Measurements from ENCODE around the gene ZNF667.
A peak's percentile ranks its signal among the peaks of the same experiment; 100 is the strongest.

Gene ZNF667

DNA sequence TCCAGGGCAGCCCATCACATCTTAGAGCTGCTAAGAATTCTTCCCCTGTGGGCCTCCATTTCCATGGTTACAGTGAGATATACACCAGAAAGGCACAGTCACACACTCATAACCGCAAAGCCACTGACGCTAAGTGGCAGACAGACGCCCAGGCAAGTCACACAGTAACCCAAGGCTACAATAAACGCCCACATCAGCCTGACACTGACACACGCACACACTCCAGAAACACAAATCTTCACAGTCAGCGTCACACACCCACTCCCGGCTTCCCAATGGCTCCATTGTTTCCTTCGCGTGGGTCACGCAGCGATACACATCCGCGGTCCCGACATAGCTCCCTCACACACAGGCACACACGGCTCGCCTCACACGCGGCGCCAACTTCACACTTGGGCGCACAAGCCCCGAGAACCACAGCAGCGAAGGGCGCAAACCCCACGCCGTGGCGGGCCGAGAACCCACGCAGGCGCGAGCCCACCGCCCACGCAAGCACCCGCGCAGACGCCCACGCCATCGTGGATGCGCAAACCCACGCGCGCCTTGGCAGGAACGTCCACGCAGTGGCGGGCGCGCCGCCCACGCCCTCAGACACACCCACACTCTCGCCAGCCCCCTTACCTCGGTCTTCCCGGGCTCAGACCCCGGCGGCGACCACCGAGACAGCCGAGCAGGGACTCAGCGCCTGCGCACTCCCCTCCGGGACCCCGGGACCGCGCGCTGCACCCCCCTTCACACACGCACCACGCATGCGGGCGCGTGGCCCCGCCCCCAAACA is at the start of gene ZNF667:
ZNF667 (minus strand) TSS at position 695 of the 778 bp plus-strand sequence. CDS start 14,975 bp downstream, outside the sequence.
- DNase-seq: peak; percentile 41

DNA sequence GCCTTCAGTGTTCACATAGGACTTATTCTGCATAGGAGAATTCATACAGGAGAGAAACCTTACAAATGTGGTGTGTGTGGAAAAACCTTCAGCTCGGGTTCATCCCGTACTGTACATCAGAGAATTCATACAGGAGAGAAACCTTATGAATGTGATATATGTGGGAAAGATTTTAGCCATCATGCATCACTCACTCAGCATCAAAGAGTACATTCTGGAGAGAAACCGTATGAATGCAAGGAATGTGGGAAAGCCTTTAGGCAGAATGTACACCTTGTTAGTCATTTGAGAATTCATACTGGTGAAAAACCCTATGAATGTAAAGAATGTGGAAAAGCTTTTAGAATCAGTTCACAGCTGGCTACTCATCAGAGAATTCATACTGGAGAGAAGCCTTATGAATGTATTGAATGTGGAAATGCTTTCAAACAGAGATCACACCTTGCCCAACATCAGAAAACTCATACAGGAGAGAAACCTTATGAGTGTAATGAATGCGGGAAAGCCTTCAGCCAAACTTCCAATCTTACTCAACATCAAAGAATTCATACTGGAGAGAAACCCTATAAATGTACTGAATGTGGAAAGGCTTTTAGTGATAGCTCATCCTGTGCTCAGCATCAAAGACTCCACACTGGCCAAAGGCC is 48.2 kb upstream of the ZNF667 start:
- no peak for DNase-seq

DNA sequence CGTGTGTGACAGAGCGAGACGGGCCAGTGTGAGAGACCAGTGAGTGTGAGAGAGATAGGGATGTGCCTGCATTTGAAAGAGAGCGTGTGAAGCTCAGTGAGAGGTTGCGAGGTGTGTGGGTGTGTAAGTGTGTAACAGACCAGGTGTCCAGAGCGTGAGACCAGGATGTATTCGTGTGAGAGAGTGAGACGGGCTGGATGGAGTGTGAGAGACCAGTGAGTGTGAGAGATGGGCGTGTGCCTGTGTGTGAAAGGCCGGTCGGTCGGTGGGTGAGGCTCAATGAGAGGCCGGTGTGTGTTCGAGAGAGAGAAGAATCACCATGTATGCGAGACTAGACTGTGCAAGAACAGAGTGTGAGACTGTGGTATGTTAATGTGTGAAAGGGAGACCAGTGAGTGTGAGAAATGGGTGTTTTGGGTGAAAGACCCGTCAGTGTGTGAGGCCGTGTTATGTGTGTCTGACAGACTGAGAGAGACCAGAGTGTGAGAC is 31.2 kb upstream of the ZNF667 start:
- DNase-seq: no peak

DNA sequence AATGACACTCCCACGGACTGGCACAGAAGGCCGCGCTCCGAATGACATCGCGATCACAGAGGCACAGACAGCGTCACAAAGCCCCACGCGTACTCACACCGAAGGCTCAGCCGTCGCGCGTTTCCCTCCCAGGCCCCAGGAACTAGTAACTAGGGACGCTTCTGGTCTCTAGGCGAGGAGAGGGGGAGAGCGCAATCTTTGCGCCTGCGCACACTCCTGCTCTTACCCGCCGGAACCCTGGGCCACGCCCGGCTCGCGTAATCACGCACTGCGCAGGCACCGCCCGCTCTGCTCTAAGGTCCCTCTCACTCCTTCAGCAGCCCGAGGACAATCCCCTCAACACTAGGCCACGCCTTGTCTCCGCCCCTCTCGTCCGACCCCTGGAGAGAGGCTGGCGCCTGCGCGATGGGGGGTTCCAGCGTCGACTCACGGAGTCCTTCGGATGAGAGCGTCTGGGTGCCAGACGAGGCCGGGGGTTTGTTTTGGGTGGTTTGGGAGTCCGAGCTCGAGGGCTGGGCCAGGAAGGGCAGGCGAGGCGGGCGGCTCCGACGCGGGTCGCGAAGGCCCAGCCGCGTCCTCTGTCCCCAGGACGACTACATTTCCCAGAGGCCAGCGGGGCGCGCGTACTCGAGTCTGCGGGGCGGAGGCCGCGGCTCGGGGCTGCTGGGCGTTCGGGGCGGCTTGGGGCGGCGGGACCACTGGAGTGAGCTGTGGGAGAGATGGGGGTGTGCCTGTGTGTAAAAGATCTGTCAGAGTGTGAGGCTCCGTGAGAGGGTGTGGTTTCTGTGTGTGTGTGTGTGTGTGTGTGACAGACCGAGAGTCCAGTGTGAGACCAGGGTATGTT is 30.5 kb upstream of the ZNF667 start, which contains the start of gene ZNF471:
ZNF471 (plus strand) TSS at position 410 of the 844 bp plus-strand sequence. CDS start 3,717 bp downstream, outside the sequence.
- peak; percentile 86 for DNase-seq

DNA sequence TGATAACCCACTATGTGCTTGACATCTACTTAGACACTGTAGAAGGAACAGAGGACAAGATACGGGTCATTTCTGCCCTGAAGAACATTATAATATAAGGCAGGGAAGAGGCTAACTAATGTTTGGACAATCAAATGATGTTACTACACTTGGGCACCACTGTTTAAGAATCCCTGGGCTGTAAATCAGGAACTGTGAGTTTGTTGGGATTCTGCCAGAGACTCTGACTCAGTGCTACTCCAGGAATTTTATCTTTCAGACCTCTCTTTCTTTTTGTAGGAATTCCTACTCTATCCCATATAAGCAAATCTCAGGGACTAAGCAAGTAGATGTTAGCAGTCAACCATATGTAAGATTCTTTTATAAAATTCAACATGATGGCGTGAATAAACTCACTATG is 27.4 kb upstream of the ZNF667 start:
- DNase-seq: no peak

DNA sequence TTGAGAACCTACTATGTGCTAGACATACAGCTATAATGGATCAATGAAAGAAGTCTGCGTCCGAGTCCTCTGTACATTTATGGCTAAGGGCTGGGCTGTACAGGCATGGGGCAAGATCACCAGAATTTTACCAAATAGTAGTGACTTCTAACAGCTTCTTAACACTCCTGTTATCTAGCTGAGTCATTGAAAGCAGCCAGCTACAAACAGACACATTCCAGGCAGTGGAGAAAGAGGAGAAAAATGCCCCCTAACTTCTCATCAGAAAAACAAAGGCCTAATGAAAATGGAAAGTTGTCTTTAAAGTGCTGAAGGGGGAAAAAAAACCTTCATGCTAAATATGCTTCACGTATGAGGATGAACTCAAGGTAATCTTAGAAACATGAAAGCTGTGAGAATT is 14.3 kb upstream of the ZNF667 start:
- DNase-seq: no peak

DNA sequence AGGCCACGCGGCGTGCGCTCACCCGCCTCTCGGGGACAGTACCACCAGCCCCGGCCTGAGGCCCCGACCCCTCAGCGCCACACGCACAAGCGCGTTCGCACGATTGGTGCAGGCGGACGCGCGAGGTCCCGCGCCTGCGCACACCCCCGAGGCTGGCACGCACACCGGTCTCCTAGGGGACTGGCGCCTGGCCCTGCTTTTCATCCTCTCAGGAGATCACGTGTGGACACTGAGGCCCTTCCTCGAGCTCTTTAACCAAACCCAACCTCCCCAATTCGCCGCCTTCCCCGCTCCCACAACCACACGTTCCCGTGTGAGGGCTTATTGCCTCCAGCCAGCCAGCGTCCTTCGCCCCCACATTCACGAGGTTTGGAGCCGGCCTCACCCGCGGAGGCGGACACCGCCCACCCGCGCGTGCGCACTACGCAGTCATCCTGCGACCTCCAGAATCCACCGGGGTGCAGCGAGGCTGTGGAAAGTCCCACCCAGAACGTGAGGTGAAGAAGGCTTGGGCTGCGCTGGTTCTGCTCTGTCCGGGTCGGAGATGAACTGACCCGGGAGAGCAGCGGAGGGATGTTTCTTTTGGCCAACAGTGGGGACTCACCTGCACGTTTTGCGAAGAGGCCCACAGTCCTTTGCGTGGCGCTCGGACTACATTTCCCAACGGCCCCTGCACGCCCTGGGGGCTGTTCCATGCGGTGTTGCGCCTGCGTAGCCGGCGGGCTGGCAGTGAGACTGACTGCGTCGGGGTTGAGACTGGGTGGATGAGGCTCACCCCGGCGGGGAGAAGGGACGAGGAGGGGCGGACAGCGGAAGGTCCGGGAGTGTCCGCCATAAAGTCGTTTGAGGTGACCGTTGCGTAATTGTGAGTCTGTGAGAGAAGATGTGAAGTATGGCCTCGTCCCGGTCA is 539 bp upstream of the ZNF667 start:
- peak; percentile 73 for DNase-seq

- no peak for DNase-seq
These were observed 1.1 kb downstream of the ZNF667 start for GRCh38 chr19:56476093-56476492.

DNA sequence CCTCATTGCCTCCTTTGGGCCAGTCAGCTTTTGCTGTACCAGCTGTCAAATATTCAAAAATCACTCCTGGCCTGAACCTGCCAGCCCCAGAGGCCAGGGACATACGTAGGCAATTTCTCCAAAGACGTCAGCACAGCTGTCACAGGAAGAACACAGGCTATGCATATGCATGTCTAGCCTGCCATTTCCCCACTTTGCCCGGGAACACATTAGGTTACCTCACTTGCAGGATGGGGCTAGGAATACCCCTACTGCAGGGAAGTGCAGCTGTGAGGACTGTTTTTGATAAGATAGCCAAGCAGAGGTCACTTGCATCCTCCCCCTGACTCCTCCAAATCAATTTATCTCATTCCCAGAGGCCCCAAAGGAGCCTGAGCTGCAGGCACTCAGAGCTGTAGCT is 2.8 kb downstream of the ZNF667 start:
- no peak for DNase-seq

DNA sequence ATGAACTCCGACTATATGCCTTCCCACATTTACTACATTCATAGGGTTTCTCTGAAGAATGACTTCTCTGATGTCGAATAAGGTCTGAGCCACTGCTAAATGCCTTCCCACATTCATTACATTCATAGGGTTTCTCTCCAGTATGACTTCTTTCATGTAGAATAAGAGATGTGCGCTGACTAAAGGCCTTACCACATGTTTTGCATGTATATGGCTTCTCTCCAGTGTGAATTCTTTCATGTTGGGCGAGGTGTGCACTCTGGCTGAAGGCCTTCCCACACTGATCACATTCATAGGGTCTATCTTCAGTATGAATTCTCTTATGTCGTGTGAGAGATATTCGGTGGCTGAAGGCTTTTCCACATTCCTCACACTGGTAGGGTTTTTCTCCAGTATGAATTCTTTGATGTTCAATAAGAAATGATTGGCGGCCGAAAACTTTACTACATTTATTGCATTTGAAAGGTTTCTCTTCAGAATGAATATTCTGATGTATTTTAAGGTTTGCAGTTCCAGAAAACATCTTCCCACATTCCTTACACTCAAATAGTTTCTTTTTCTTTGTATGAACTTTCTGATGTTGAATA is 35.8 kb downstream of the ZNF667 start:
- no peak for DNase-seq

DNA sequence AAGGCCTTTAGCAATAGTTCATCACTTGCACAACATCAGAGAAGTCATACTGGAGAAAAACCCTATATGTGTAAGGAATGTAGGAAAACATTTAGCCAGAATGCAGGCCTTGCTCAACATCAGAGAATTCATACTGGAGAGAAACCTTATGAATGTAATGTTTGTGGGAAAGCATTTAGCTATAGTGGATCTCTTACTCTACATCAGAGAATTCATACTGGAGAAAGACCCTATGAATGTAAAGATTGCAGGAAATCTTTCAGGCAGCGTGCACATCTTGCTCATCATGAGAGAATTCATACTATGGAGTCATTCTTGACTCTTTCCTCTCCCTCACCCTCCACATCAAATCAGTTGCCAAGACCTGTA is 53.2 kb downstream of the ZNF667 start:
- DNase-seq: no peak

DNA sequence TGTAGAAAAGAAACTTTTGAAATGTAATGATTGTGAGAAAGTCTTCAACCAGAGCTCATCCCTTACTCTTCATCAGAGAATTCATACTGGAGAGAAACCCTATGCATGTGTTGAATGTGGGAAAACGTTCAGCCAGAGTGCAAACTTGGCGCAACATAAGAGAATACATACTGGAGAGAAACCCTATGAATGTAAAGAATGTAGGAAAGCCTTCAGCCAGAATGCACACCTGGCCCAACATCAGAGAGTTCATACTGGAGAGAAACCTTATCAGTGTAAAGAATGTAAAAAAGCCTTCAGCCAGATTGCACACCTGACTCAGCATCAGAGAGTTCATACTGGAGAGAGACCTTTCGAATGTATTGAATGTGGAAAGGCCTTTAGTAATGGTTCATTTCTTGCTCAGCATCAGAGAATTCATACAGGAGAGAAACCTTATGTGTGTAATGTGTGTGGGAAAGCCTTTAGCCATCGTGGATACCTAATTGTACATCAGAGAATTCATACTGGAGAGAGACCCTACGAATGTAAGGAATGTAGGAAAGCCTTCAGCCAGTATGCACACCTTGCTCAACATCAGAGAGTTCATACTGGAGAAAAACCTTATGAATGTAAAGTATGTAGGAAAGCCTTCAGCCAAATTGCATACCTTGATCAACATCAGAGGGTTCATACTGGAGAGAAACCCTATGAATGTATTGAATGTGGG is 53.7 kb downstream of the ZNF667 start:
- DNase-seq: no peak

- DNase-seq: peak; percentile 15
These were observed 72.1 kb downstream of the ZNF667 start for GRCh38 chr19:56405062-56405461.

- no peak for DNase-seq
These were observed 72.5 kb downstream of the ZNF667 start for GRCh38 chr19:56404705-56405056.

GRCh38 chr19:56403764-56404704 is 73.1 kb downstream of the ZNF667 start, which contains the start of gene ZNF583:
Gene ZNF583, plus strand, starts transcription at chr19:56404332. Its CDS starts 2,783 bp downstream, at chr19:56407115.
- DNase-seq: peak; percentile 91

DNA sequence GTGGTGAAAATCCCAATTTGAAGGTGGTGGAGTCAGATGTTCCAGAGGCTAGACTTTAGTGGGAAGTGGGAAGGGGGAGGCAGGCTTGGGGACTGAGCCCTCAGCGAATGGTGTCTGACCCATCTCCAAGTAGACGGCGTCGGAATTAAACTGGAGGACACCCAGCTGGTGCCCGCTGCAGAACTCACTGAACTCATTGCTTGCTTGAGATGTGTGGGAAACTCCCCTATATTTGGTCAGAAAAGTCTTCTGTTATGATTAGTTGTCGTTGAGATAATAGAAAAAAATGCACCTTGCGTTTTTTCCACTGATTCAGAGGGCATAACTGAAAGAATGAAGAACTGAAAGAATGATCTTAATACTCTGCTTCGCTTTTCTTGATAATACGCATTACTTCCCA is 73.9 kb downstream of the ZNF667 start:
- peak; percentile 16 for DNase-seq

DNA sequence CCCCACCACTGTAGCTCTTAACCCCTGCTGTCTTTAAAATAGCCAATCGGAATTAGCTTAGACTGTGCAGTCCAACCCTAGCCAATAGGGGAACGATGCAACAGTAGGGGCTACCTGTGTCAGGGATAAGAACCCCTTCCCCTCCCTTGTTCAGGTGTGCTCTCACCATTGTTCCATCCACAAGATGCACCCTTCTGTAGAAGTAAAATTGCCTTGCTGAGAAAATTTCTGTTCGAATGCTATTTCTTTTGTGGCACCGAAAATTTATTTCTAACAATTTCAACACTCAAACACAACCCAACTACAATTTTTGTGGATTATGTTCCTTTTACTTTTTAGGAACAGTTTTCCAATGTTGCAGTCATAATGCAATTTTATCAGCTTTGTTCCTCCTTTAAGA is 76.7 kb downstream of the ZNF667 start:
- no peak for DNase-seq

GRCh38 chr19:56398809-56399208 is 78.3 kb downstream of the ZNF667 start:
- DNase-seq: no peak

DNA sequence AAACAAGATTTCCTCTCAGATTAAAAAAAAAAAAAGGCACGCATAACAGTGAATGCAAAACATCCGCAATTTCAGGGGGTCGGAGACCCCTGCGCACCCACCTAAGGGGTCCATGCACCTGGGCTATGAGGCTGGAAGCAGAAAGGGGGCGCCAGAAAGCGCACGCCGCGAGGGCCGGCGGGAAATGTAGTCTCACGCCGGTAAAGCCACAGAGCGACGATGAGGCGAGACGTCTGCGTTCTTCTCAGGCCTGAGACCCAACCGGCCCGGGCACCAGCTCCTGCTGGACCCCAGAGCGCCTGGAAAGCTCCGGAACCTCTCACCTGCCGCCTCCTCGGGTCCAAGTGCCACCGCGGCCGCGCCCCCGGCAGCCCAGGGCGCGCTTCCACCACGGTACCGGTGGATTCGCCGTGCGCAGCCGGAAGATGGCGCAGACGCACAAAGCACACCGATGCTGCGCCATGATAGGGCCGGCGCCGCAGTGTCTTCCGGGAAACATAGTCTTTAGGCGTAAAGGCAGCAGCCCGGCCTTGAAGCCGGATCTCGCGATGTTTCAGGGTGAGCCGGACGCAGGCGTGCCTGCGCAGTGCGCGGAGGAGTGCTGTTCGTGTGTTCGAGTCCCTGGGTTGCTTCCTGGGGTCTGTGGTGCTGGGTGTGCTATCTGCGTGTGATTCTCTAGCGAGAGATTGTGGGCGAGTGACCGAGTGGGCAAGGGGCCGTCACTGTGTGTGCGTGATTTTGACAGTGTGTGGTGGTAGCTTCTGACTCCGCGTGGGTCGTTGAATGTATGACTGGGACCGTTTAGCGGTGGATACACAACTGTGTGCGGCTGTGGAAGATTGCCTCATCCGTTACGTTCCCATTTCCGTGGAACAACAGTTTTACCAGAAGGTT is 83.8 kb downstream of the ZNF667 start, which contains the start of gene ZNF582:
ZNF582 (minus strand) TSS at position 416 of the 894 bp plus-strand sequence. CDS start 1,782 bp downstream, outside the sequence.
- DNase-seq: peak; percentile 93
